Limb (tissue), 2 donors: ENCODE data around the gene NRXN2.

Source experiments
- DNase-seq, 2 donors: peaks; one replicate each; pipeline ENCODE4 v3.0.0-alpha.2; 2016; ENCODE audit errors: extremely low spot score in 2 of 2

NRXN2 gene

GRCh38 chr11:64744544-64745188 lies 21.7 kb upstream of the NRXN2 start:
- DNase-seq: no peak

- peak in 1 of 2 donors; percentile 72 for DNase-seq
Measured at GRCh38 chr11:64743591-64744543, 20.9 kb upstream of the NRXN2 start, which contains the start of gene RASGRP2. Gene RASGRP2 (minus strand): TSS chr11:64744142. CDS start chr11:64742866, 1,276 bp downstream.

- DNase-seq: peak in 1 of 2 donors; percentile 67
Measured at GRCh38 chr11:64742889-64743590, 20.0 kb upstream of the NRXN2 start.

- DNase-seq: no peak
Measured at GRCh38 chr11:64742087-64742888, 19.3 kb upstream of the NRXN2 start.

GRCh38 chr11:64741375-64742086 lies 18.5 kb upstream of the NRXN2 start:
- no peak for DNase-seq

- no peak for DNase-seq
Measured at GRCh38 chr11:64739871-64740270, 16.9 kb upstream of the NRXN2 start.

- DNase-seq: no peak
Measured at GRCh38 chr11:64736654-64737053, 13.7 kb upstream of the NRXN2 start.

- no peak for DNase-seq
Measured at GRCh38 chr11:64735725-64736259, 12.8 kb upstream of the NRXN2 start.

- DNase-seq: no peak
Measured at GRCh38 chr11:64734811-64735724, 12.1 kb upstream of the NRXN2 start.

- DNase-seq: no peak
Measured at GRCh38 chr11:64731601-64732000, 8.6 kb upstream of the NRXN2 start.

GRCh38 chr11:64729851-64730382 lies 6.9 kb upstream of the NRXN2 start:
- DNase-seq: peak in 1 of 2 donors; percentile 75

GRCh38 chr11:64728757-64729365 lies 5.9 kb upstream of the NRXN2 start:
- DNase-seq: no peak

- DNase-seq: no peak
Measured at GRCh38 chr11:64726867-64727530, 4.0 kb upstream of the NRXN2 start.

- peak in 1 of 2 donors; percentile 42 for DNase-seq
Measured at GRCh38 chr11:64726211-64726641, 3.2 kb upstream of the NRXN2 start.

GRCh38 chr11:64724863-64725532 lies 2.0 kb upstream of the NRXN2 start:
- DNase-seq: peak in 1 of 2 donors; percentile 33

GRCh38 chr11:64723907-64724862 lies 1.2 kb upstream of the NRXN2 start:
- peak in 1 of 2 donors; percentile 35 for DNase-seq
